Adrenal gland (tissue), 5 donors: ENCODE results near the gene MAML2.

ENCODE experiments used
- CTCF ChIP-seq, 6 experiments: fragments of 450-650 bp in 4 of 6; fragments of 200-600 bp in 2 of 6; sonication (generic) in 1 of 6; IDR thresholded peaks; 1 replicate in 5 of 6; 2 replicates in 1 of 6; pipeline versions ENCODE4 v1.5.1 to v1.8.0; 2016 to 2021; ENCODE audit warnings: antibody characterized with exemption in 6 of 6, mild to moderate bottlenecking in 2 of 6, moderate library complexity in 1 of 6
- POLR2A ChIP-seq, 2 donors: fragments of 450-650 bp; IDR thresholded peaks; one replicate each; pipeline ENCODE4 v1.6.1; 2017; ENCODE audit warnings: antibody characterized with exemption in 2 of 2, mild to moderate bottlenecking in 2 of 2, moderate library complexity in 1 of 2
- donor health status: DM: no; HTN: no; CAD: no.

GRCh38 chr11:96006037-96006436, 337.0 kb downstream of the MAML2 start:
- no peak for TF ChIP-seq POLR2A (IDR thresholded peaks at IDR 0.05)
- TF ChIP-seq CTCF (IDR thresholded peaks at IDR 0.05), result no peak
